WTC11 (cell line): ENCODE measurements around the gene WNK2. TPM values are rescaled to one million over a fixed set of nuclear protein-coding genes. Genes with fewer than 3 reads are reported as not detected.

Experiments used
- ATAC-seq: fragments of 200-7000 bp; cut with Tn5 transposase; 2 replicates; pipeline ENCODE4 v1.10.0; 2021; ENCODE audit warnings: mild to moderate bottlenecking, moderate library complexity
- CTCF ChIA-PET: fragments of 300-600 bp; sonication (Branson Sonifier 250); formaldehyde crosslinking; loops from one replicate; lab custom pipeline; 2021; ENCODE audit warnings: antibody characterized with exemption; lab: Charles Lee
- POLR2A ChIA-PET: fragments of 350-600 bp; sonication (Branson Sonifier 250); formaldehyde crosslinking; loops from one replicate; lab custom pipeline; 2021; ENCODE audit warnings: antibody characterized with exemption; lab: Charles Lee
- DNase-seq: peaks from one replicate; pipeline ENCODE4 v3.0.0; 2021; ENCODE audit warnings: low spot score
- H3K27ac Mint-ChIP-seq: 2 replicates; pipeline ENCODE4 v1.8.0; 2021; ENCODE audit warnings: mixed read lengths
- H3K27me3 Mint-ChIP-seq: 2 replicates; pipeline ENCODE4 v1.8.0; 2021; ENCODE audit warnings: low read depth, mild to moderate bottlenecking, moderate library complexity, mixed read lengths
- H3K36me3 Mint-ChIP-seq: 2 replicates; pipeline ENCODE4 v1.8.0; 2021; ENCODE audit warnings: mixed read lengths
- H3K4me1 Mint-ChIP-seq: 2 replicates; pipeline ENCODE4 v1.8.0; 2022; ENCODE audit warnings: mixed read lengths
- H3K4me3 Mint-ChIP-seq: 2 replicates; pipeline ENCODE4 v1.8.0; 2021; ENCODE audit warnings: mild to moderate bottlenecking, moderate library complexity, mixed read lengths
- H3K9me3 Mint-ChIP-seq: 2 replicates; pipeline ENCODE4 v1.8.0; 2021; ENCODE audit warnings: mixed read lengths
- CREM ChIP-seq: sonication (generic); formaldehyde crosslinking; IDR thresholded peaks from 2 replicates; pipeline ENCODE4 v1.8.1; 2022; ENCODE audit warnings: mild to moderate bottlenecking, missing genetic modification reagents, moderate library complexity
- ESRRA ChIP-seq: sonication (generic); formaldehyde crosslinking; IDR thresholded peaks from 2 replicates; pipeline ENCODE4 v1.8.1; 2022; ENCODE audit warnings: mild to moderate bottlenecking, missing genetic modification reagents, borderline replicate concordance
- FOXJ3 ChIP-seq: sonication (generic); formaldehyde crosslinking; IDR thresholded peaks from 2 replicates; pipeline ENCODE4 v1.9.0; 2021; ENCODE audit warnings: missing genetic modification reagents, mild to moderate bottlenecking, borderline replicate concordance
- PRDM15 ChIP-seq: sonication (generic); formaldehyde crosslinking; IDR thresholded peaks from 2 replicates; pipeline ENCODE4 v1.8.0; 2022; ENCODE audit warnings: missing genetic modification reagents
- SMAD3 ChIP-seq: sonication (generic); formaldehyde crosslinking; IDR thresholded peaks from 2 replicates; pipeline ENCODE4 v1.8.0; 2022; ENCODE audit warnings: missing genetic modification reagents, mild to moderate bottlenecking, borderline replicate concordance
- total RNA-seq: library from RNA; stranded (reverse); gene quantifications from 3 replicates; pipeline ENCODE4 v1.2.3, GENCODE V29; 2021
- TF ChIP-seq, protein P1 (sequence below): sonication (generic); formaldehyde crosslinking; IDR thresholded peaks from 2 replicates; pipeline ENCODE4 v1.8.0; 2023; ENCODE audit warnings: mild to moderate bottlenecking, missing genetic modification reagents
- TF ChIP-seq, protein P2 (sequence below): sonication (generic); formaldehyde crosslinking; IDR thresholded peaks from 2 replicates; pipeline ENCODE4 v1.8.0; 2022; ENCODE audit warnings: mild to moderate bottlenecking, missing genetic modification reagents
- TF ChIP-seq, protein P3 (sequence below): sonication (generic); formaldehyde crosslinking; IDR thresholded peaks from 2 replicates; pipeline ENCODE4 v1.8.1; 2023; ENCODE audit warnings: mild to moderate bottlenecking, missing genetic modification reagents
- TF ChIP-seq, protein P4 (sequence below): fragments of 250-450 bp; sonication (Bioruptor Pico); IDR thresholded peaks from 2 replicates; pipeline ENCODE4 v2.1.2; 2022; ENCODE audit warnings: mild to moderate bottlenecking, moderate library complexity
- TF ChIP-seq, protein P5 (sequence below): sonication (generic); formaldehyde crosslinking; IDR thresholded peaks from 2 replicates; pipeline ENCODE4 v1.8.0; 2023; ENCODE audit warnings: missing genetic modification reagents
- TF ChIP-seq, protein P6 (sequence below): sonication (generic); formaldehyde crosslinking; IDR thresholded peaks from 2 replicates; pipeline ENCODE4 v1.8.1; 2023; ENCODE audit warnings: mild to moderate bottlenecking, missing genetic modification reagents, moderate library complexity

Gene WNK2
- total RNA-seq, 1 experiment from 2014 or later, result 120 TPM

- TF ChIP-seq, protein P1, sequence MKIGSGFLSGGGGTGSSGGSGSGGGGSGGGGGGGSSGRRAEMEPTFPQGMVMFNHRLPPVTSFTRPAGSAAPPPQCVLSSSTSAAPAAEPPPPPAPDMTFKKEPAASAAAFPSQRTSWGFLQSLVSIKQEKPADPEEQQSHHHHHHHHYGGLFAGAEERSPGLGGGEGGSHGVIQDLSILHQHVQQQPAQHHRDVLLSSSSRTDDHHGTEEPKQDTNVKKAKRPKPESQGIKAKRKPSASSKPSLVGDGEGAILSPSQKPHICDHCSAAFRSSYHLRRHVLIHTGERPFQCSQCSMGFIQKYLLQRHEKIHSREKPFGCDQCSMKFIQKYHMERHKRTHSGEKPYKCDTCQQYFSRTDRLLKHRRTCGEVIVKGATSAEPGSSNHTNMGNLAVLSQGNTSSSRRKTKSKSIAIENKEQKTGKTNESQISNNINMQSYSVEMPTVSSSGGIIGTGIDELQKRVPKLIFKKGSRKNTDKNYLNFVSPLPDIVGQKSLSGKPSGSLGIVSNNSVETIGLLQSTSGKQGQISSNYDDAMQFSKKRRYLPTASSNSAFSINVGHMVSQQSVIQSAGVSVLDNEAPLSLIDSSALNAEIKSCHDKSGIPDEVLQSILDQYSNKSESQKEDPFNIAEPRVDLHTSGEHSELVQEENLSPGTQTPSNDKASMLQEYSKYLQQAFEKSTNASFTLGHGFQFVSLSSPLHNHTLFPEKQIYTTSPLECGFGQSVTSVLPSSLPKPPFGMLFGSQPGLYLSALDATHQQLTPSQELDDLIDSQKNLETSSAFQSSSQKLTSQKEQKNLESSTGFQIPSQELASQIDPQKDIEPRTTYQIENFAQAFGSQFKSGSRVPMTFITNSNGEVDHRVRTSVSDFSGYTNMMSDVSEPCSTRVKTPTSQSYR (CRISPR knock-in tag), result no peak
- TF ChIP-seq, protein P2, sequence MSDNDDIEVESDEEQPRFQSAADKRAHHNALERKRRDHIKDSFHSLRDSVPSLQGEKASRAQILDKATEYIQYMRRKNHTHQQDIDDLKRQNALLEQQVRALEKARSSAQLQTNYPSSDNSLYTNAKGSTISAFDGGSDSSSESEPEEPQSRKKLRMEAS (CRISPR knock-in tag), result no peak
- TF ChIP-seq, protein P3, sequence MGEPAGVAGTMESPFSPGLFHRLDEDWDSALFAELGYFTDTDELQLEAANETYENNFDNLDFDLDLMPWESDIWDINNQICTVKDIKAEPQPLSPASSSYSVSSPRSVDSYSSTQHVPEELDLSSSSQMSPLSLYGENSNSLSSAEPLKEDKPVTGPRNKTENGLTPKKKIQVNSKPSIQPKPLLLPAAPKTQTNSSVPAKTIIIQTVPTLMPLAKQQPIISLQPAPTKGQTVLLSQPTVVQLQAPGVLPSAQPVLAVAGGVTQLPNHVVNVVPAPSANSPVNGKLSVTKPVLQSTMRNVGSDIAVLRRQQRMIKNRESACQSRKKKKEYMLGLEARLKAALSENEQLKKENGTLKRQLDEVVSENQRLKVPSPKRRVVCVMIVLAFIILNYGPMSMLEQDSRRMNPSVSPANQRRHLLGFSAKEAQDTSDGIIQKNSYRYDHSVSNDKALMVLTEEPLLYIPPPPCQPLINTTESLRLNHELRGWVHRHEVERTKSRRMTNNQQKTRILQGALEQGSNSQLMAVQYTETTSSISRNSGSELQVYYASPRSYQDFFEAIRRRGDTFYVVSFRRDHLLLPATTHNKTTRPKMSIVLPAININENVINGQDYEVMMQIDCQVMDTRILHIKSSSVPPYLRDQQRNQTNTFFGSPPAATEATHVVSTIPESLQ (CRISPR knock-in tag), result no peak
- no peak for TF ChIP-seq SMAD3 (CRISPR knock-in tag)
- no peak for TF ChIP-seq FOXJ3 (CRISPR knock-in tag)
- TF ChIP-seq, protein P4, sequence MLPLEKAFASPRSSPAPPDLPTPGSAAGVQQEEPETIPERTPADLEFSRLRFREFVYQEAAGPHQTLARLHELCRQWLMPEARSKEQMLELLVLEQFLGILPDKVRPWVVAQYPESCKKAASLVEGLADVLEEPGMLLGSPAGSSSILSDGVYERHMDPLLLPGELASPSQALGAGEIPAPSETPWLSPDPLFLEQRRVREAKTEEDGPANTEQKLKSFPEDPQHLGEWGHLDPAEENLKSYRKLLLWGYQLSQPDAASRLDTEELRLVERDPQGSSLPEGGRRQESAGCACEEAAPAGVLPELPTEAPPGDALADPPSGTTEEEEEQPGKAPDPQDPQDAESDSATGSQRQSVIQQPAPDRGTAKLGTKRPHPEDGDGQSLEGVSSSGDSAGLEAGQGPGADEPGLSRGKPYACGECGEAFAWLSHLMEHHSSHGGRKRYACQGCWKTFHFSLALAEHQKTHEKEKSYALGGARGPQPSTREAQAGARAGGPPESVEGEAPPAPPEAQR (CRISPR knock-in tag), result no peak
Observed at GRCh38 chr9:93229636-93230035, 45.7 kb downstream of the WNK2 start (continued).

DNA sequence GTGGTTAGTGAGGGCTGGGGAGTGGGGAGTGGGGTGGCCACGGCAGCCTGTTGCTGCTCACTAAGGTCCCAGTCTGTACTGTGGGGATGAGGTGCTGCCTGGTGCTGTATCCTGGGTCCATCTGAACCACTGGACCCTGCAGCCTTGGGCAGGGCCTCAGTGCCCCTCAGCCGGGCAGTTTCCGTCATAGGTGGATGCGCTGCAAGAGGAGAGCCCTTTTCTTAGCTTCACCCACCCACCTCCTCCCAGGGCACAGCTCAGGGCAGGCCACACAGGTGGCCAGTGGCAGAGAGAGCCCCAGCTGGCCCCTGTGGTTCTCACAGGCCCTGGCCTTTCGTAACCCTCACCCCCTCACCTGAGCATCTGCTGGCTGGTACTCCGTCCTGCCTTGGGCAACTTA, 46.2 kb downstream of the WNK2 start:
- Mint-ChIP-seq H3K4me3 (no peak overlapping the region), H3K27me3 (no peaks in the 10 kb centered on the region), H3K27ac (peak overlapping the region; percentile 3; the same call in 1 of the 2 replicates), H3K36me3 (no peaks in the 10 kb centered on the region), H3K4me1 (peaks cover 8% of the 10 kb centered on the region; the same call in 1 of the 2 replicates), H3K9me3 (no peaks in the 10 kb centered on the region)
- POLR2A ChIA-PET, result no interaction called here
- no peak for DNase-seq
- ATAC-seq, result no peak
- no peak for TF ChIP-seq PRDM15 (CRISPR knock-in tag)
- TF ChIP-seq CREM, result no peak
- TF ChIP-seq ESRRA (CRISPR knock-in tag), result no peak
- TF ChIP-seq, protein P5, sequence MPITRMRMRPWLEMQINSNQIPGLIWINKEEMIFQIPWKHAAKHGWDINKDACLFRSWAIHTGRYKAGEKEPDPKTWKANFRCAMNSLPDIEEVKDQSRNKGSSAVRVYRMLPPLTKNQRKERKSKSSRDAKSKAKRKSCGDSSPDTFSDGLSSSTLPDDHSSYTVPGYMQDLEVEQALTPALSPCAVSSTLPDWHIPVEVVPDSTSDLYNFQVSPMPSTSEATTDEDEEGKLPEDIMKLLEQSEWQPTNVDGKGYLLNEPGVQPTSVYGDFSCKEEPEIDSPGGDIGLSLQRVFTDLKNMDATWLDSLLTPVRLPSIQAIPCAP, result no peak
- TF ChIP-seq, protein P6, sequence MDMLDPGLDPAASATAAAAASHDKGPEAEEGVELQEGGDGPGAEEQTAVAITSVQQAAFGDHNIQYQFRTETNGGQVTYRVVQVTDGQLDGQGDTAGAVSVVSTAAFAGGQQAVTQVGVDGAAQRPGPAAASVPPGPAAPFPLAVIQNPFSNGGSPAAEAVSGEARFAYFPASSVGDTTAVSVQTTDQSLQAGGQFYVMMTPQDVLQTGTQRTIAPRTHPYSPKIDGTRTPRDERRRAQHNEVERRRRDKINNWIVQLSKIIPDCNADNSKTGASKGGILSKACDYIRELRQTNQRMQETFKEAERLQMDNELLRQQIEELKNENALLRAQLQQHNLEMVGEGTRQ (CRISPR knock-in tag), result no peak
- CTCF ChIA-PET, result interaction anchor here (1.3 kb wide), 1 partner anchor 32 kb away, joined by 3 read pairs; no protein-coding TSS in a partner anchor
